ENCODE results near the gene CCDC171.
"Not testable (repeated sequence)": the region's sequence is repeated elsewhere in the genome, so short reads cannot be mapped to it uniquely, and the experiment has no call there.

CCDC171 gene

DNA sequence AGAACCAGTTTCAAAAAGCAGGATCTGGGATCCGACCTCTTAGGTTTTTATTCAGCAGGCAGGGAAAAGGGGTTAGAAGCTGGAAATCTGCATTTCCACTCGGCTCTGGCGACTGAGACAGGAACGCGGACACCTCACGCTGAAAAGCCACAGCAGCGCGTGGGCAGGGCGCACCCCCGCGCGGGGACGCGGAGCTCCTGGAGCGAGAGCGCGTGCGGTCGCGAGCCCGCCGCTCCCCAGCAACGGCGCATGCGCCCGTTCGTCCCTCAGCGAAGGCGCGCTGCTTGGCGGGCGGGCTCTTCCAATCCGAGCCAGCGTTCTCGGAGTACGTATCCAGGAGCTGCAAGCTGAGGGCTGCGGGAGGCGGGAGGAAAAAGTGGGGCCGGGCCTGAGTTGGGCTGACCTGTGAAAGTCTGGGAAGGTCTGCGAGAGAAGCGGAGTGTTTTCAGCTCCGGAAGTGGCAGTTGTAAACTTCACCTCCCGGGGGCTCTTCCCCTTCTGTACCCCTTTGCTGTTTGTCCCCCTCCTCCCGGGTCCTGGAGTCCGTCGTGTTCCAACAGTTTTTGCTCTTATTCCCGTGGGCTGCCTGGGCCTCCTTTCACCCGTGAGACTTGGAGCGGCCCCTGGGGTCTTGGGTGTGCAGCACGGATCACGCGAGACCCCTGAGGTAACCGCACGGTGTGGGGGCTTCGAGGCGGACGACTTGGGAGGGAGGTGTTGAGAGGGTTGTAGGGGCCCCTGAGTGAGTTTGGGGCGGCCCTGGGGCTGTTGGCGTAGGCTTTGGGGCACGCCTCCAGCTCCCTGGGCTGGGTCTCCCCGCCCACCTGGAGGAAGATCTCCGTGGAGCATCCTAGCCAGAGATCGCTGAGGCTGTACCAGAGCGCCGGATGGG, at the start of gene CCDC171:
TSS of gene CCDC171 (plus strand) at position 408 of the 892 bp plus-strand sequence. CDS start 11,046 bp downstream, outside the sequence.
- peak; percentile 67 to 83 (median 75) for DNase-seq (ENCODE audit: low read depth in 2 of 3, low spot score in 1 of 3)

- DNase-seq (ENCODE audit: low read depth in 2 of 3, low spot score in 1 of 3): no peak
Measured at GRCh38 chr9:15505921-15506320, 46.9 kb upstream of the CCDC171 start.

GRCh38 chr9:15509931-15510788, 42.7 kb upstream of the CCDC171 start:
- peak; percentile 39 to 51 (median 40) for DNase-seq (ENCODE audit: low read depth in 2 of 3, low spot score in 1 of 3)

- DNase-seq (ENCODE audit: low read depth in 2 of 3, low spot score in 1 of 3): peak; percentile 76 to 82 (median 77)
Measured at GRCh38 chr9:15510789-15511575, 41.9 kb upstream of the CCDC171 start, which contains the start of gene PSIP1. PSIP1 (minus strand) TSS chr9:15510970; CDS start chr9:15510188, 782 bp downstream.

GRCh38 chr9:15512204-15512603, 40.6 kb upstream of the CCDC171 start:
- no peak for DNase-seq (ENCODE audit: low read depth in 2 of 3, low spot score in 1 of 3)

GRCh38 chr9:15512889-15513288, 40.0 kb upstream of the CCDC171 start:
- DNase-seq (ENCODE audit: low read depth in 2 of 3, low spot score in 1 of 3): no peak

DNA sequence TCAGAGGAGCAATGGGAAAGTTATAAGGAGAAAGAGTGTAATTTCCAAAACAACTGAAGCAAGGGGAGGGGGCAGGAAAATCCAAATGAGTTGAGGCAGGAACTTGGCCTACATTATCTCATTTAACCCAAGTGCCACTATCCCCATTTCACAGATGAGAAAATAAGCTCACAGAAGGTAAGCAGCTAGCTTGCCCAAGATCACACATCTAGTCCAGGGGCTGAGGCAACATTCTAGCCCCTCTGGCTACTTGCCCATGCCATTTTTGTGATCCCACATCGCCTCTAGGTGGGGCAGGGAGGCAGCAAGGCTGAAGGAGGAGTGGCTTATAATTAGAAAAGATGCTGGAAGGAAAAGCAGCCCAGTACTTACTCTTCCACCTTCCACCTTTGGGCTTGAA, 39.5 kb upstream of the CCDC171 start:
- DNase-seq (ENCODE audit: low read depth in 2 of 3, low spot score in 1 of 3): no peak

DNA sequence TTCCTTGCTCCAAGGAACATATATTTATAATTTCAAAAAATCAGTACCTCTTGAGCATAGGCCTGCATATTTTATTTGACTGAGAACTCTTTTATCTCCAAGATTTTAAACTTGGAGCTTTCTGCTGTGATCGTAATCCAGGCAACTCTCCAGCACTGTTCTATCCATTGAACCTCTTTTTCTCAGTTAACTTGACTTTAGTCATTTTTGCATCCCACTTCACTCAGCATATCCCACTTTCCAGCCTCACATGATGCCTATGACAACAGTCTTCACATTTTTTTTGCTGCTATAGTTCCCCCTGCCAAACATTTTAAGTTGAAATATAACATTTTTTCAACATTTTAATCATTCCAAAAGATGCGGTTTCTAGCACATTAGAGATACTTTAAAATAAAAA, 33.0 kb upstream of the CCDC171 start:
- DNase-seq (ENCODE audit: low read depth in 2 of 3, low spot score in 1 of 3): no peak

DNA sequence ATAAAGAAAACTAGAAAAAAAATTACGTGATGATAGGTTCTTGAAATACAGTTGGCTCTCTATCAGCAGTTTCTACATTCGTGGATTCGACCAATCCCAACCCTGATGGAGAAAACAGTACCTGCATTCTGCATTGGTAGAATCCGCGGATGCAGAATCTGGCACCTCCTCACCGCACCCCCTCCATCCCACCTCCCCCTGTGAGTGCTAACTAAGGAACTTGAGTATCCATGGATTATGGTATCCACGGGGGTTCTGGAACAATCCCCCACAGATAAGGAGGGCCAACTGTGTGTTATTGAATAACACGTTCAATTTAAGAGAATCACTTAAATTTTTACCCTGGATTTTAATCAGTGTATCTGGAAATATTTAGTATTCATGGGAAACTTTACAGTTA, 31.6 kb upstream of the CCDC171 start:
- DNase-seq (ENCODE audit: low read depth in 2 of 3, low spot score in 1 of 3): no peak

DNA sequence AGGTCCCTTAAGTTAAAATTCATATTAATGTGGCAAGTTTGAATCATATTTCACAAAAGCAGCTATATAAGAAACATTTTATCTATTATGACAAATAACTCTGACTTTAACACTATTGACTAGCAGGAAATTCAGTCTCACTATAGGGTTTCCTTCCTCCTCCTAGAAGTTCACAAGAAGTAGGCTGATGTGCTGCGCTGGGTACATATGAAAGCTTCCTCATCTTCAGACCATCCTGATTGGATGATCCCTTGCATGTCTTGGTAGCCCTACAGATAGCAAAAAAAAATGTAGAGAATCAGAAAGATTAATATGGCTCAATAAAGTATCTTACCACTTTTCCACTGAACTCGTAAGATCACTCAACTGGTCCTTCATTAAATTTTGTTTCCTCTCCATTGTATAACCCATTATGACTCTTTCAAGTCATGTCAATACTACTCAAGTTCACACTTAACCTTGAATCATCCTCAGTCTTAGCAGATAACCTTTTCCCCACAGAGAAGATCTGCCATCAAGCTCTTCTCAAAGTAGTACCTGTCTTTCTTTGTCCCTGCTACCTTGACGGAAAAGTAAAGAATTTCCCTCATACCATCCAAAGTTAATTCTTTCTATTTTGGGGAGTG, 30.6 kb upstream of the CCDC171 start:
- no peak for DNase-seq (ENCODE audit: low read depth in 2 of 3, low spot score in 1 of 3)

DNA sequence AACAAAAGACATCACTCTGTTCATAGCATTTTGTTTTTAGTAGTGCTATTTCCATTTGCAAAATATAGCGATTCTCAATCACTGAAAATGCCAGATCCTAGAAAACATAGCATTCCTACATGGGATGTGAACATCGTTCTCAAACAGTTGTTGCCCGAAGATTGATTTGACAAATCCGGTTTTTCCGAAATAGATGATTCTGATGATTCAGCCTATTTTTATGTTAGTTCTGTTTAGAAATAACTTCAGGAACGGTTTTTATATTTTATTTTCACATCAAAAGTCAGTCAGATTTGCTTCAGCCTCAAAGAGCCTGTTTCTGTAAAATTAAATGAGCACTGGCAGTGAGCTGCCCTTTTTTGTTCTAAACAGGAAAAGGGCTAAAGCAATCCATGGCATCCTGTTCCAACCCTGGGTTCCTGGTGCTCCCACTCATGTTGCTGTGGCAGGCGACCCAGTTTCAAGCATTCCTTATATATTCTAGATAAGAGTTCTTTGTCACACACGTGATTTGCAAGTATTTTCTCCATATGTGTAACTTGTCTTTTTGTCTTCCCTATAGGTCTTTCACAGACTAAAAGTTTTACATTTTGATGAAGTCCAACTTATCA, 27.9 kb upstream of the CCDC171 start:
- DNase-seq (ENCODE audit: low read depth in 2 of 3, low spot score in 1 of 3): no peak

DNA sequence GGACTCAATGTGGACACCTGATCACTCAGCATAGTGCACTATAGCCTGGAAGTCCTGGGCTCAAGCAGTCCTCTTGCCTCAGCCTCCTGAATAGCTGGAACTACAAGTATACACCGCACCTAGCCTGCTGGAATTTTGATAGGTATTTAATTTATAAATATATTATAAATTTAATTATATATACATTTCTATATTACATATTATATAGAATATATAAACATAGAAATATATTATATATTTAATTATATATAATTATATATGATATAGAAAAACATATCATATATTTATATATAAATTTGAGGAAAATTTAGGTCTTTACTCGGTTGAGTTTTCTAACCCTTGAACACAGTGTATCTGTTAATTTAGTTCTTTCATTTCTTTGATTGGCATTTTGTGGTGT, 26.9 kb upstream of the CCDC171 start:
- DNase-seq (ENCODE audit: low read depth in 2 of 3, low spot score in 1 of 3): no peak

GRCh38 chr9:15527035-15527434, 25.8 kb upstream of the CCDC171 start:
- not testable (repeated sequence) for DNase-seq (ENCODE audit: low read depth in 2 of 3, low spot score in 1 of 3)

DNA sequence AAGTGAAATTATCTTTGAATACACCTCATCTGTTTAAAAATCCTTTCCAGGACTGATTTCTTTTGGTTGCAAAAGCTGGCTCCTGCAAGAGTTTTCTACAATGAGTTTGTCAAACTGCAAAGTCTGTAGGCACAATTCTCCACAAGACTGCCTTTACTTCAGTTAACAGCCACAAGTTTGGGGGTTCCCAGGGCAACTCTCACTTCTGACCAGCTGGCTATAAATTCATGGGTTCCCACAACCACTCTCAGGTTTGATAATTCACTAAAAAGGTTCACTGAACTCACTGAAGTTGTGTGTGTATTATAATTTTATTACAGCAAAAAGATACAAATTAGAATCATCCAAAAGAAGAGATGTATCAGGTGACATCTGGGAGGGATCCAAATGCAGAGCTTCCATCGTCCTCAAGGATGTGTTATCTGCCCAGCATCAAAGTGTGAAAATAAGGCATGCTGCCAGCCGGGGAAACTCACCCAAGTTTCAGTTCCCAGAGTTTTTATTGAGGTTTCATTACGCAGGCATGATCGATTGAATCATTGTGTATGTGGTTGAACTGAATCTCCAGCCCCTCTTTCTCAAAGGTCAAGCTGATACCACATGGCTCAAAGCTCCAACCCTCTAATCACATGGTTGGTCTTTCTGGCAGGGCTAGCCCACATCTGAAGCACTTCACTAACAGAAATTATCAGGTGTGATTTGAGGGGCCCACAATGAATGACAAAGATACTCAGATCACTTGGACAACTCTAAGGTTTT, 23.1 kb upstream of the CCDC171 start:
- no peak for DNase-seq (ENCODE audit: low read depth in 2 of 3, low spot score in 1 of 3)

DNA sequence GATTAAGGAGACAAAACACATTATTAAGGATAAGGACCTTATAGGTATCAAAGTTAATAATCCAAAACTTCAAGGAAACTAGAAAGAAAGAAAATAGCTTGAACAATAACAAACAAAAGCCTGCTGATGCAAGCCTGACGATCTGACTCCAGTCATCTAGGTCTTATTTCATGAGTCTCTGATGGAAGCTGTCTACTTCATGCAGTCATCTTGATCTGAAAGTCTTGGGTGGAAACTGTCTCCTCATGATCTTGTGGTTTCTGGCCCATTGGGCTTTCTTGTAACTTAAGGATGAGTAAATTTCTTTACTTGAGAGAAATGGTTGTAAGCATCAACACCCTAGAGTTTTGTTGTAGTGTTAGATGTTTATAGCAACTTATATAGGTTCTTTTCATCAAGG, 21.5 kb upstream of the CCDC171 start:
- no peak for DNase-seq (ENCODE audit: low read depth in 2 of 3, low spot score in 1 of 3)

DNA sequence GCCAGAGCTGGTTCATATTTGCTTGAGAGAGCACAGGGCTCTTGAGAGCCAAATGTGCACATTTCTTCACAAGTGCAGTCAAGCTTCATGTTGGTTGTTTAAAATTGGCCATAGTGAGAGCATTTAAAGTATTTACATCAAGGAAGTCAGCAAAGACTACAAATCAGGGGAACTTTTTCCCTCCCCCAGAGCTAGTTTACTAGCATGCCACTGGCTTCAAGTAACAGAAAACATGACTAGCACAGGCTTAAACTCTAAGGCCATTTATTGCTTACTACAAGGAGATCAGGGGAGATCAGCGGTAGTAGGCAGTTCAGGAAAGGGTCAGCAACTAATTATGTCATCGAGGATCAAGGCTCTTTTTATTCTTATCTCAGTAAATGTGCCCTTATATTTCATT, 11.0 kb upstream of the CCDC171 start:
- no peak for DNase-seq (ENCODE audit: low read depth in 2 of 3, low spot score in 1 of 3)

DNA sequence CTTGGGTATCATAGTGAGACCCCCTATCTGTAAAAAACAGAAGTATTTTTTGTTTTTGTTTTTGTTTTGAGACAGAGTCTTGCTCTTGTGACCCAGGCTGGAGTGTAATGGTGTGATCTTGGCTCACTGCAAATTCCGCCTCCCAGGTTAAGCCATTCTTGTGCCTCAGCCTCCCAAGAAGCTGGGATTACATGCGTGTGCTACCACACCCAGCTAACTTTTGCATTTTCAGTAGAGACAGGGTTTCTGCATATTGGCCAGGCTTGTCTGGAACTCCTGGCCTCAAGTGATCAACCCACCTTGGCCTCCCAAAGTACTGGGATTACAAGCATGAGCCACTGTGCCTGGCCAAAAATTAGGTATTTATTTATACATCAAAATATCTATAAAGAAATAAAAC, 10.2 kb upstream of the CCDC171 start:
- no peak for DNase-seq (ENCODE audit: low read depth in 2 of 3, low spot score in 1 of 3)

- DNase-seq (ENCODE audit: low read depth in 2 of 3, low spot score in 1 of 3): no peak
Measured at GRCh38 chr9:15543047-15543813, 9.6 kb upstream of the CCDC171 start.

GRCh38 chr9:15549611-15550010, 3.2 kb upstream of the CCDC171 start:
- DNase-seq (ENCODE audit: low read depth in 2 of 3, low spot score in 1 of 3): no peak

All from stimulated activated CD4-positive, alpha-beta T cell treated with anti-CD3 and anti-CD28 coated beads, Interleukin-12 subunit alpha, Interleukin-12 subunit beta, amount 100 ng/mL, for 48 hours (primary cell).